Aorta (tissue), 5 donors: ENCODE measurements around the gene NMBR. TPM values are rescaled to one million over a fixed set of nuclear protein-coding genes. Genes with fewer than 3 reads are reported as not detected.
"Not testable (repeated sequence)": the region's sequence is repeated elsewhere in the genome, so short reads cannot be mapped to it uniquely, and the experiment has no call there.

Experiments
- ATAC-seq: fragments of 200-7000 bp; cut with Tn5 transposase; one replicate; pipeline ENCODE4 v1.9.1; 2022; ENCODE audit warnings: moderate library complexity; ENCODE audit not compliant: low FRiP score
- DNase-seq, 2 donors: peaks; one replicate each; pipeline ENCODE4 v3.0.0-alpha.2; 2020
- H3K27ac ChIP-seq, 2 donors: one replicate each; pipeline ENCODE4 v1.5.1; 2013; ENCODE audit warnings: low read length in 2 of 2, mild to moderate bottlenecking in 2 of 2, moderate library complexity in 2 of 2, control low read depth in 1 of 2, inconsistent platforms in 1 of 2, low read depth in 1 of 2
- H3K27me3 ChIP-seq, 2 donors: one replicate each; pipeline ENCODE4 v1.6.1; 2013; ENCODE audit warnings: control low read depth in 1 of 2, low read length in 1 of 2, mild to moderate bottlenecking in 1 of 2, moderate library complexity in 1 of 2; ENCODE audit not compliant: insufficient read depth in 2 of 2, control insufficient read depth in 1 of 2
- H3K36me3 ChIP-seq, 2 donors: one replicate each; pipeline ENCODE4 v1.6.1; 2013; ENCODE audit warnings: control low read depth in 1 of 2, low read length in 1 of 2, mild to moderate bottlenecking in 1 of 2; ENCODE audit not compliant: insufficient read depth in 2 of 2, control insufficient read depth in 1 of 2
- H3K4me1 ChIP-seq, 2 donors: one replicate each; pipeline ENCODE4 v1.6.1; 2013; ENCODE audit warnings: low read length in 2 of 2, control low read depth in 1 of 2, mild to moderate bottlenecking in 1 of 2, moderate library complexity in 1 of 2; ENCODE audit not compliant: insufficient read depth in 2 of 2, control insufficient read depth in 1 of 2
- H3K4me3 ChIP-seq, 2 donors: one replicate each; pipeline ENCODE4 v1.5.1; 2013; ENCODE audit warnings: low read length in 2 of 2, control low read depth in 1 of 2, mild to moderate bottlenecking in 1 of 2
- H3K9me3 ChIP-seq: one replicate; pipeline ENCODE4 v1.6.1; 2013; ENCODE audit warnings: mild to moderate bottlenecking, low read length; ENCODE audit not compliant: control insufficient read depth
- WGBS, 2 donors: extraction: QIAGEN DNeasy Blood & Tissue Kit; methylation state at CpG; one replicate each; pipeline ENCODE4 v1.1.7; 2013; 5-methylcytosine and 5-hydroxymethylcytosine counted together
- intact Hi-C, 2 donors: fragments of 100-400 bp; cut with DNase I; formaldehyde crosslinking; loops; one replicate each; pipeline versions ENCODE4 v1.14.2 to v1.15.0; 2022
- polyA plus RNA-seq, 2 donors: library from polyadenylated mRNA; stranded (reverse); fragments of 200-250 nt; gene quantifications; one replicate each; pipeline ENCODE4 v1.2.3, GENCODE V29; 2013
- total RNA-seq, 2 donors: library from RNA; stranded (reverse); fragmentation: NEBNext Ultra II Directional; extraction: Animal tissue kit (Norgen Biotek cat#: 25700); gene quantifications; one replicate each; pipeline ENCODE4 v1.2.1, GENCODE V29; 2021
- donor health status: healthy with polysubstance abuse.
- donor health status: Bipolar disorder and iron deficiency.
- donor health status: DM: no; HTN: no; CAD: no.
- donor health status: DM: no; HTN: no; CAD: no.
- donor health status: DM: yes; HTN: yes; CAD: no.

The NMBR gene
- total and polyA plus RNA-seq, 4 donors = 0.45 TPM; not detected in 3

- WGBS, 2 donors = 68 to 86% methylated on average over 3 of the region's 3 CpGs
- DNase-seq = no peak
- ATAC-seq = no peak
- H3K27ac ChIP-seq = no peak overlapping the region
- H3K27me3 ChIP-seq = no peaks in the 10 kb centered on the region
- H3K9me3 ChIP-seq = no peaks in the 10 kb centered on the region
- H3K4me1 ChIP-seq = peaks cover 1 to 6% of the 10 kb centered on the region in 2 donors
- no peak overlapping the region for H3K4me3 ChIP-seq
- intact Hi-C loops = no loop called here
- peaks cover 0 to 4% of the 10 kb centered on the region in 2 donors for H3K36me3 ChIP-seq
Observed at GRCh38 chr6:142167071-142167470, 20.1 kb upstream of the NMBR start.

- 89 to 92% methylated on average over 4 of the region's 4 CpGs for WGBS, 2 donors
- no peak overlapping the region for H3K27ac ChIP-seq
- H3K36me3 ChIP-seq = peaks cover 0 to 4% of the 10 kb centered on the region in 2 donors
- no peak for ATAC-seq
- peaks cover 2 to 6% of the 10 kb centered on the region in 2 donors for H3K4me1 ChIP-seq
- no peaks in the 10 kb centered on the region for H3K9me3 ChIP-seq
- intact Hi-C loops = no loop called here
- H3K4me3 ChIP-seq = no peak overlapping the region
- DNase-seq = no peak
- no peaks in the 10 kb centered on the region for H3K27me3 ChIP-seq
Observed at GRCh38 chr6:142165227-142165626, 18.3 kb upstream of the NMBR start.

GRCh38 chr6:142162780-142163179 lies 15.9 kb upstream of the NMBR start:
- peaks cover 2 to 6% of the 10 kb centered on the region in 2 donors for H3K4me1 ChIP-seq

GRCh38 chr6:142156758-142157068 lies 9.8 kb upstream of the NMBR start:
- H3K36me3 ChIP-seq, ATAC-seq, H3K27ac ChIP-seq, H3K4me3 ChIP-seq, H3K27me3 ChIP-seq, DNase-seq, H3K4me1 ChIP-seq, intact Hi-C loops, H3K9me3 ChIP-seq: not testable (repeated sequence)
- WGBS, 2 donors = 86 to 87% methylated on average over 4 of the region's 4 CpGs

More at GRCh38 chr6:142162780-142163179, 15.9 kb upstream of the NMBR start:
- no peak overlapping the region for H3K4me3 ChIP-seq
- 6 to 8% methylated on average over 1 of the region's 1 CpG for WGBS, 2 donors
- no peak for ATAC-seq
- no peak overlapping the region for H3K27ac ChIP-seq
- intact Hi-C loops = no loop called here
- no peaks in the 10 kb centered on the region for H3K27me3 ChIP-seq
- peaks cover 0 to 4% of the 10 kb centered on the region in 2 donors for H3K36me3 ChIP-seq
- no peak for DNase-seq
- H3K9me3 ChIP-seq = no peaks in the 10 kb centered on the region

- ATAC-seq = peak; percentile 66
- WGBS, 2 donors = 29 to 35% methylated on average over 5 of the region's 5 CpGs
- H3K4me3 ChIP-seq = no peak overlapping the region
Observed at GRCh38 chr6:142155895-142156757, 9.2 kb upstream of the NMBR start.

GRCh38 chr6:142155091-142155490 lies 8.2 kb upstream of the NMBR start:
- no peaks in the 10 kb centered on the region for H3K4me1 ChIP-seq
- no peak overlapping the region for H3K4me3 ChIP-seq
- no peaks in the 10 kb centered on the region for H3K9me3 ChIP-seq
- H3K36me3 ChIP-seq = peaks cover 0 to 2% of the 10 kb centered on the region in 2 donors
- WGBS, 2 donors = 54 to 55% methylated on average over 3 of the region's 3 CpGs
- ATAC-seq (no peak), DNase-seq (no peak)
- no peaks in the 10 kb centered on the region for H3K27me3 ChIP-seq
- intact Hi-C loops = no loop called here
- no peak overlapping the region for H3K27ac ChIP-seq

More at GRCh38 chr6:142155895-142156757, 9.2 kb upstream of the NMBR start:
- Histone ChIP-seq H3K36me3 (no peaks in the 10 kb centered on the region), H3K27ac (no peak overlapping the region), H3K9me3 (no peaks in the 10 kb centered on the region), H3K27me3 (no peaks in the 10 kb centered on the region), H3K4me1 (no peaks in the 10 kb centered on the region)
- DNase-seq = no peak
- intact Hi-C loops = no loop called here

- ATAC-seq (no peak), DNase-seq (no peak)
- no peak overlapping the region for H3K27ac ChIP-seq
- no peaks in the 10 kb centered on the region for H3K27me3 ChIP-seq
- WGBS, 2 donors = 81 to 89% methylated on average over 1 of the region's 1 CpG
- no peaks in the 10 kb centered on the region for H3K9me3 ChIP-seq
- no peak overlapping the region for H3K4me3 ChIP-seq
- intact Hi-C loops = no loop called here
- H3K4me1 ChIP-seq = no peaks in the 10 kb centered on the region
- H3K36me3 ChIP-seq = peaks cover 0 to 2% of the 10 kb centered on the region in 2 donors
Observed at GRCh38 chr6:142154336-142154735, 7.4 kb upstream of the NMBR start.

- no peak for DNase-seq
- no peak overlapping the region for H3K27ac ChIP-seq
- H3K4me3 ChIP-seq = no peak overlapping the region
- H3K4me1 ChIP-seq = peaks cover 0 to 5% of the 10 kb centered on the region in 2 donors
- no peaks in the 10 kb centered on the region for H3K9me3 ChIP-seq
- intact Hi-C loops = no loop called here
- no peak for ATAC-seq
- 40 to 41% methylated on average over 2 of the region's 2 CpGs for WGBS, 2 donors
- H3K27me3 ChIP-seq = no peaks in the 10 kb centered on the region
- H3K36me3 ChIP-seq = peaks cover 0 to 2% of the 10 kb centered on the region in 2 donors
Observed at GRCh38 chr6:142153196-142153595, 6.3 kb upstream of the NMBR start.

- DNase-seq (no peak), ATAC-seq (no peak)
- H3K27me3 ChIP-seq = no peaks in the 10 kb centered on the region
- peaks cover 0 to 6% of the 10 kb centered on the region in 2 donors for H3K4me1 ChIP-seq
- H3K36me3 ChIP-seq = peaks cover 0 to 2% of the 10 kb centered on the region in 2 donors
- intact Hi-C loops = no loop called here
- H3K27ac ChIP-seq = no peak overlapping the region
- H3K4me3 ChIP-seq = no peak overlapping the region
- H3K9me3 ChIP-seq = no peaks in the 10 kb centered on the region
Observed at GRCh38 chr6:142152746-142153145, 5.8 kb upstream of the NMBR start.
